MCF 10A (cell line): ENCODE data around the gene TRANK1. TPM values are rescaled to one million over a fixed set of nuclear protein-coding genes. Genes with fewer than 3 reads are reported as not detected.
A peak's percentile ranks its signal among the peaks of the same experiment; 100 is the strongest.

Experiments used
- BruUV-seq: library from RNA; stranded (reverse); fragments of 400-500 nt; replicated peaks from 2 replicates; lab custom pipeline; 2021; lab: Mats Ljungman, UMichigan
- CTCF ChIA-PET: fragments of 300-600 bp; sonication (Branson Sonifier 250); formaldehyde crosslinking; extraction: SDS; loops from one replicate; lab custom pipeline; 2021; ENCODE audit warnings: antibody characterized with exemption, inconsistent platforms; lab: Yijun Ruan, JAX
- POLR2A ChIA-PET: fragments of 300-600, 350-650 bp; sonication (Branson Sonifier 250); formaldehyde crosslinking; extraction: SDS; loops from one replicate; lab custom pipeline; 2020; ENCODE audit warnings: antibody characterized with exemption, inconsistent platforms; lab: Yijun Ruan, JAX
- DNase-seq: peaks from one replicate; pipeline ENCODE4 v3.0.0-alpha.2; 2018; ENCODE audit not compliant: unreplicated experiment
- H3K27ac Mint-ChIP-seq: one replicate; pipeline ENCODE4 v1.8.0; 2022; ENCODE audit warnings: mild to moderate bottlenecking, low read depth, mixed read lengths; ENCODE audit not compliant: unreplicated experiment
- H3K27me3 Mint-ChIP-seq: one replicate; pipeline ENCODE4 v1.8.0; 2022; ENCODE audit warnings: mixed read lengths; ENCODE audit not compliant: insufficient read depth, unreplicated experiment
- H3K36me3 Mint-ChIP-seq: one replicate; pipeline ENCODE4 v1.8.0; 2022; ENCODE audit warnings: mild to moderate bottlenecking, moderate library complexity, mixed read lengths; ENCODE audit not compliant: insufficient read depth, unreplicated experiment
- H3K4me1 Mint-ChIP-seq: one replicate; pipeline ENCODE4 v1.8.0; 2022; ENCODE audit warnings: mixed read lengths; ENCODE audit not compliant: insufficient read depth, unreplicated experiment
- H3K4me3 Mint-ChIP-seq: one replicate; pipeline ENCODE4 v1.8.0; 2022; ENCODE audit warnings: mild to moderate bottlenecking, moderate library complexity, mixed read lengths; ENCODE audit not compliant: unreplicated experiment
- H3K9me3 Mint-ChIP-seq: one replicate; pipeline ENCODE4 v1.8.0; 2022; ENCODE audit warnings: mixed read lengths; ENCODE audit not compliant: unreplicated experiment
- CTCF ChIP-seq: fragments of 200-600 bp; IDR thresholded peaks from one replicate; pipeline ENCODE4 v1.8.0; 2022; ENCODE audit warnings: antibody characterized with exemption, mild to moderate bottlenecking; ENCODE audit not compliant: unreplicated experiment
- intact Hi-C: fragments of 100-400 bp; cut with micrococcal nuclease; formaldehyde crosslinking; loops from 2 replicates; pipeline ENCODE4 v1.14.1; 2022
- total RNA-seq: library from RNA; stranded (reverse); gene quantifications from 2 replicates; pipeline ENCODE4 v1.2.3, GENCODE V29; 2022

TRANK1 gene
- total RNA-seq, 1 experiment from 2014 or later, result 4.7 TPM

GRCh38 chr3:36814776-36815175 lies 130.1 kb downstream of the TRANK1 start:
- Mint-ChIP-seq H3K4me1 (peaks cover 11% of the 10 kb centered on the region), H3K4me3 (no peak overlapping the region), H3K9me3 (no peaks in the 10 kb centered on the region), H3K27me3 (no peaks in the 10 kb centered on the region), H3K27ac (no peak overlapping the region), H3K36me3 (no peaks in the 10 kb centered on the region)
- no TSS peak for BruUV-seq
- CTCF ChIA-PET, result interaction anchor here (0.6 to 2.8 kb wide), 9 partner anchors 8 to 319 kb away, joined by 3 to 14 read pairs (median 5); no protein-coding TSS in a partner anchor
- TF ChIP-seq CTCF, result no peak
- no peak for DNase-seq
- POLR2A ChIA-PET, result no interaction called here
- intact Hi-C loops, result no loop called here

GRCh38 chr3:36814066-36814717 lies 130.7 kb downstream of the TRANK1 start:
- H3K4me1 Mint-ChIP-seq, result peaks cover 11% of the 10 kb centered on the region
- no TSS peak for BruUV-seq

GRCh38 chr3:36813305-36813704 lies 131.5 kb downstream of the TRANK1 start:
- Mint-ChIP-seq H3K4me1 (peaks cover 11% of the 10 kb centered on the region), H3K9me3 (no peaks in the 10 kb centered on the region), H3K36me3 (no peaks in the 10 kb centered on the region), H3K27ac (no peak overlapping the region), H3K4me3 (no peak overlapping the region), H3K27me3 (no peaks in the 10 kb centered on the region)
- peak; percentile 70 for DNase-seq
- no TSS peak for BruUV-seq
- intact Hi-C loops, result no loop called here
- TF ChIP-seq CTCF, result no peak
- POLR2A ChIA-PET, result interaction anchor here (0.9 to 1.4 kb wide), 3 partner anchors 75 to 180 kb away, joined by 4 to 5 read pairs (median 4); partner anchors contain the start of genes EPM2AIP1 and MLH1
- CTCF ChIA-PET, result interaction anchor here (0.6 to 2.8 kb wide), 14 partner anchors 9 to 906 kb away, joined by 3 to 19 read pairs (median 8); no protein-coding TSS in a partner anchor

More at GRCh38 chr3:36814066-36814717, 130.7 kb downstream of the TRANK1 start:
- intact Hi-C loops, result no loop called here
- H3K27me3 Mint-ChIP-seq, result no peaks in the 10 kb centered on the region
- no peaks in the 10 kb centered on the region for H3K36me3 Mint-ChIP-seq
- CTCF ChIA-PET, result interaction anchor here (0.6 to 2.8 kb wide), 10 partner anchors 8 to 397 kb away, joined by 3 to 14 read pairs (median 6); no protein-coding TSS in a partner anchor
- no peak overlapping the region for H3K27ac Mint-ChIP-seq
- H3K9me3 Mint-ChIP-seq, result no peaks in the 10 kb centered on the region
- H3K4me3 Mint-ChIP-seq, result no peak overlapping the region
- no peak for TF ChIP-seq CTCF
- POLR2A ChIA-PET, result interaction anchor here (1.4 kb wide), 1 partner anchor 144 kb away, joined by 5 read pairs; no protein-coding TSS in a partner anchor
- DNase-seq, result no peak

GRCh38 chr3:36812240-36812639 lies 132.6 kb downstream of the TRANK1 start:
- no peak for TF ChIP-seq CTCF
- DNase-seq, result no peak
- H3K27me3 Mint-ChIP-seq, result no peaks in the 10 kb centered on the region
- no peaks in the 10 kb centered on the region for H3K9me3 Mint-ChIP-seq
- BruUV-seq, result no TSS peak
- intact Hi-C loops, result no loop called here
- ChIA-PET POLR2A (interaction anchor here (0.9 kb wide), 1 partner anchor 74 kb away, joined by 4 read pairs; no protein-coding TSS in a partner anchor), CTCF (interaction anchor here (0.6 to 2.8 kb wide), 8 partner anchors 20 to 146 kb away, joined by 3 to 19 read pairs (median 10); no protein-coding TSS in a partner anchor)
- H3K4me1 Mint-ChIP-seq, result peaks cover 11% of the 10 kb centered on the region
- no peak overlapping the region for H3K4me3 Mint-ChIP-seq
- no peak overlapping the region for H3K27ac Mint-ChIP-seq
- no peaks in the 10 kb centered on the region for H3K36me3 Mint-ChIP-seq
